HEK293 (cell line): ENCODE results near the gene IFNA7.

Experiments used
- CTCF ChIA-PET: fragments of 350-600 bp; formaldehyde crosslinking; extraction: SDS; loops from one replicate; lab custom pipeline; 2021; ENCODE audit warnings: antibody characterized with exemption; lab: Yijun Ruan, JAX
- POLR2A ChIA-PET: fragments of 300-600 bp; formaldehyde crosslinking; extraction: SDS; loops from one replicate; lab custom pipeline; 2020; ENCODE audit warnings: antibody characterized with exemption, inconsistent platforms; lab: Yijun Ruan, JAX
- H3K27ac ChIP-seq: fragments of 200-500 bp; sonication (Bioruptor generic); 2 replicates; pipeline ENCODE4 v1.5.1; 2014; ENCODE audit warnings: low read depth, low read length, control low read depth, inconsistent platforms; ENCODE audit errors: extremely low read depth
- H3K36me3 ChIP-seq, 2 experiments: fragments of 200-500 bp in 1 of 2; sonication (Bioruptor generic) in 1 of 2; 1 replicate in 1 of 2; 2 replicates in 1 of 2; pipeline ENCODE4 v1.5.1; 2014 to 2017; ENCODE audit warnings: inconsistent platforms in 2 of 2, low read length in 2 of 2; ENCODE audit not compliant: control insufficient read depth in 2 of 2, insufficient read depth in 1 of 2
- H3K4me1 ChIP-seq: fragments of 200-500 bp; sonication (Bioruptor generic); 2 replicates; pipeline ENCODE4 v1.5.1; 2014; ENCODE audit warnings: mild to moderate bottlenecking, low read length, inconsistent platforms; ENCODE audit not compliant: control insufficient read depth, insufficient read depth
- H3K4me3 ChIP-seq: 2 replicates; pipeline ENCODE4 v1.5.1; 2011; ENCODE audit warnings: low read depth, mild to moderate bottlenecking, control low read depth, low read length, moderate library complexity
- H3K9me3 ChIP-seq: fragments of 200-500 bp; sonication (Bioruptor generic); 2 replicates; pipeline ENCODE4 v1.5.1; 2014; ENCODE audit warnings: low read depth, low read length, inconsistent platforms; ENCODE audit not compliant: control insufficient read depth, insufficient read depth
- KLF16 ChIP-seq: fragments of 450-650 bp; formaldehyde crosslinking; IDR thresholded peaks from 2 replicates; pipeline ENCODE4 v1.5.1; 2017; ENCODE audit warnings: missing biosample characterization, missing genetic modification characterization
- KLF7 ChIP-seq: fragments of 450-650 bp; formaldehyde crosslinking; IDR thresholded peaks from 2 replicates; pipeline ENCODE4 v1.5.1; 2016; ENCODE audit warnings: missing biosample characterization, missing genetic modification characterization, borderline replicate concordance
- KLF8 ChIP-seq: fragments of 450-650 bp; formaldehyde crosslinking; IDR thresholded peaks from 2 replicates; pipeline ENCODE4 v1.5.1; 2016; ENCODE audit warnings: missing biosample characterization, missing genetic modification characterization
- MYNN ChIP-seq: fragments of 450-650 bp; formaldehyde crosslinking; IDR thresholded peaks from 2 replicates; pipeline ENCODE4 v1.5.1; 2016; ENCODE audit warnings: missing biosample characterization, missing genetic modification characterization, borderline replicate concordance
- TSHZ1 ChIP-seq: fragments of 450-650 bp; formaldehyde crosslinking; IDR thresholded peaks from 2 replicates; pipeline ENCODE4 v1.5.1; 2016; ENCODE audit warnings: missing biosample characterization, missing genetic modification characterization, borderline replicate concordance
- ZBTB17 ChIP-seq: fragments of 450-650 bp; formaldehyde crosslinking; IDR thresholded peaks from 2 replicates; pipeline ENCODE4 v1.5.1; 2016; ENCODE audit warnings: missing biosample characterization, missing genetic modification characterization
- ZBTB7A ChIP-seq: fragments of 450-650 bp; formaldehyde crosslinking; IDR thresholded peaks from 2 replicates; pipeline ENCODE4 v1.5.1; 2016; ENCODE audit warnings: low read depth, missing biosample characterization, missing genetic modification characterization
- ZFP3 ChIP-seq: fragments of 450-650 bp; formaldehyde crosslinking; IDR thresholded peaks from 2 replicates; pipeline ENCODE4 v1.5.1; 2016; ENCODE audit warnings: low read depth, missing biosample characterization, missing genetic modification characterization
- ZFP37 ChIP-seq: fragments of 450-650 bp; formaldehyde crosslinking; IDR thresholded peaks from 2 replicates; pipeline ENCODE4 v1.5.1; 2016; ENCODE audit warnings: missing biosample characterization, missing genetic modification characterization
- ZNF112 ChIP-seq: fragments of 450-650 bp; formaldehyde crosslinking; IDR thresholded peaks from 2 replicates; pipeline ENCODE4 v1.5.0; 2017; ENCODE audit warnings: missing biosample characterization, missing genetic modification characterization
- ZNF132 ChIP-seq: fragments of 450-650 bp; formaldehyde crosslinking; IDR thresholded peaks from 2 replicates; pipeline ENCODE4 v1.5.1; 2017; ENCODE audit warnings: missing biosample characterization, missing genetic modification characterization, borderline replicate concordance
- ZNF16 ChIP-seq: fragments of 450-650 bp; formaldehyde crosslinking; IDR thresholded peaks from 2 replicates; pipeline ENCODE4 v1.5.1; 2016; ENCODE audit warnings: low read depth, missing biosample characterization, missing genetic modification characterization
- ZNF184 ChIP-seq: fragments of 450-650 bp; IDR thresholded peaks from 2 replicates; pipeline ENCODE4 v1.5.1; 2018; ENCODE audit warnings: missing biosample characterization, mild to moderate bottlenecking, missing genetic modification characterization
- ZNF354C ChIP-seq: fragments of 450-650 bp; formaldehyde crosslinking; IDR thresholded peaks from 2 replicates; pipeline ENCODE4 v1.5.1; 2016; ENCODE audit warnings: missing biosample characterization, missing genetic modification characterization, low read depth, borderline replicate concordance
- ZNF366 ChIP-seq: fragments of 450-650 bp; formaldehyde crosslinking; conservative IDR thresholded peaks from 2 replicates; pipeline ENCODE4 v1.5.1; 2016; ENCODE audit warnings: missing biosample characterization, missing genetic modification characterization
- ZNF416 ChIP-seq: fragments of 450-650 bp; formaldehyde crosslinking; IDR thresholded peaks from 2 replicates; pipeline ENCODE4 v1.5.1; 2016; ENCODE audit warnings: missing biosample characterization, missing genetic modification characterization
- ZNF426 ChIP-seq: fragments of 450-650 bp; formaldehyde crosslinking; IDR thresholded peaks from 2 replicates; pipeline ENCODE4 v1.5.1; 2017; ENCODE audit warnings: missing biosample characterization, missing genetic modification characterization, mild to moderate bottlenecking, inconsistent platforms, moderate library complexity
- ZNF473 ChIP-seq: fragments of 450-650 bp; formaldehyde crosslinking; IDR thresholded peaks from 2 replicates; pipeline ENCODE4 v1.5.1; 2017; ENCODE audit warnings: missing biosample characterization, missing genetic modification characterization
- ZNF488 ChIP-seq: fragments of 450-650 bp; formaldehyde crosslinking; IDR thresholded peaks from 2 replicates; pipeline ENCODE4 v1.5.1; 2016; ENCODE audit warnings: missing biosample characterization, missing genetic modification characterization
- ZNF558 ChIP-seq: fragments of 450-650 bp; formaldehyde crosslinking; IDR thresholded peaks from 2 replicates; pipeline ENCODE4 v1.5.1; 2016; ENCODE audit warnings: missing biosample characterization, missing genetic modification characterization
- ZNF561 ChIP-seq: fragments of 450-650 bp; IDR thresholded peaks from 2 replicates; pipeline ENCODE4 v1.5.1; 2018; ENCODE audit warnings: missing biosample characterization, missing genetic modification characterization, borderline replicate concordance
- ZNF791 ChIP-seq: fragments of 450-650 bp; formaldehyde crosslinking; IDR thresholded peaks from 2 replicates; pipeline ENCODE4 v1.5.1; 2016; ENCODE audit warnings: missing biosample characterization, missing genetic modification characterization
- ZSCAN23 ChIP-seq: fragments of 450-650 bp; formaldehyde crosslinking; IDR thresholded peaks from 2 replicates; pipeline ENCODE4 v1.5.1; 2016; ENCODE audit warnings: missing biosample characterization, missing genetic modification characterization
- TF ChIP-seq, protein P1 (sequence below): fragments of 450-650 bp; formaldehyde crosslinking; IDR thresholded peaks from 2 replicates; pipeline ENCODE4 v1.5.1; 2017; ENCODE audit warnings: missing biosample characterization, mild to moderate bottlenecking, missing genetic modification characterization, moderate library complexity
- TF ChIP-seq, protein P2 (sequence below): fragments of 450-650 bp; formaldehyde crosslinking; IDR thresholded peaks from 2 replicates; pipeline ENCODE4 v1.5.1; 2016; ENCODE audit warnings: missing biosample characterization, missing genetic modification characterization, low read depth

IFNA7 gene

GRCh38 chr9:21234153-21234687 is 32.2 kb upstream of the IFNA7 start:
- POLR2A ChIA-PET: no interaction called here

DNA sequence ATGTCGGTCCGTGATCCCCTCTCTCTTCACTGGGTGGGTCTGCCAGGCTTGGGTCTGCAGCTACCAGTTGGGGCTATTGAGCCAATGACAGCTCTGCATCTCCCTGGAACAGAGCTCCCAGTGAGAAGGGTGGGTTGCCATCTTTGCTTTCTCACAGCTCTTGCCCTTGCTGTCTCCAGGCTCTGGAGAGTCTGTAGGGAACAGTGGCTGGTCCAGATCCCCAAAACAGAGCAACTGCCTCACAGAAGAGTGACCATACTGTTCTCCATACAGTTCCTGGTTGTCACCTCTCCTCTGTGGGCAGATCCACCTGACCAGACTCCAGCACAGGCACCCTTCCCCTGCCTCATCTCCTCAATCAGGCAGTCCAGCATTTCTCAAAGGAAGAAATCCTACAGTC is 31.3 kb upstream of the IFNA7 start:
- no peaks in the 10 kb centered on the region for H3K9me3 ChIP-seq
- no peak overlapping the region for H3K4me3 ChIP-seq
- H3K27ac ChIP-seq: no peak overlapping the region
- H3K36me3 ChIP-seq: no peaks in the 10 kb centered on the region
- CTCF ChIA-PET: interaction anchor here (1.0 to 1.3 kb wide), 2 partner anchors 19 to 223 kb away, joined by 3 read pairs; no protein-coding TSS in a partner anchor
- POLR2A ChIA-PET: no interaction called here
- no peaks in the 10 kb centered on the region for H3K4me1 ChIP-seq
- TF ChIP-seq, protein P1, sequence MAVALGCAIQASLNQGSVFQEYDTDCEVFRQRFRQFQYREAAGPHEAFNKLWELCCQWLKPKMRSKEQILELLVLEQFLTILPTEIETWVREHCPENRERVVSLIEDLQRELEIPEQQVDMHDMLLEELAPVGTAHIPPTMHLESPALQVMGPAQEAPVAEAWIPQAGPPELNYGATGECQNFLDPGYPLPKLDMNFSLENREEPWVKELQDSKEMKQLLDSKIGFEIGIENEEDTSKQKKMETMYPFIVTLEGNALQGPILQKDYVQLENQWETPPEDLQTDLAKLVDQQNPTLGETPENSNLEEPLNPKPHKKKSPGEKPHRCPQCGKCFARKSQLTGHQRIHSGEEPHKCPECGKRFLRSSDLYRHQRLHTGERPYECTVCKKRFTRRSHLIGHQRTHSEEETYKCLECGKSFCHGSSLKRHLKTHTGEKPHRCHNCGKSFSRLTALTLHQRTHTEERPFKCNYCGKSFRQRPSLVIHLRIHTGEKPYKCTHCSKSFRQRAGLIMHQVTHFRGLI (tag by site-specific recombination): no peak
- no peak for TF ChIP-seq ZNF558 (tag by site-specific recombination)
- no peak for TF ChIP-seq ZNF184
- TF ChIP-seq ZNF416 (tag by site-specific recombination): no peak
- TF ChIP-seq ZNF561: no peak
- TF ChIP-seq ZFP37 (tag by site-specific recombination): no peak
- no peak for TF ChIP-seq ZNF366 (tag by site-specific recombination)
- TF ChIP-seq ZNF354C (tag by site-specific recombination): no peak
- TF ChIP-seq KLF16: no peak
- no peak for TF ChIP-seq ZNF473 (tag by site-specific recombination)
- no peak for TF ChIP-seq ZNF16
- no peak for TF ChIP-seq KLF7 (tag by site-specific recombination)
- TF ChIP-seq ZNF112 (tag by site-specific recombination): no peak
- TF ChIP-seq ZBTB17 (tag by site-specific recombination): no peak
- no peak for TF ChIP-seq ZNF132 (tag by site-specific recombination)
- TF ChIP-seq ZNF791 (tag by site-specific recombination): no peak
- TF ChIP-seq, protein P2, sequence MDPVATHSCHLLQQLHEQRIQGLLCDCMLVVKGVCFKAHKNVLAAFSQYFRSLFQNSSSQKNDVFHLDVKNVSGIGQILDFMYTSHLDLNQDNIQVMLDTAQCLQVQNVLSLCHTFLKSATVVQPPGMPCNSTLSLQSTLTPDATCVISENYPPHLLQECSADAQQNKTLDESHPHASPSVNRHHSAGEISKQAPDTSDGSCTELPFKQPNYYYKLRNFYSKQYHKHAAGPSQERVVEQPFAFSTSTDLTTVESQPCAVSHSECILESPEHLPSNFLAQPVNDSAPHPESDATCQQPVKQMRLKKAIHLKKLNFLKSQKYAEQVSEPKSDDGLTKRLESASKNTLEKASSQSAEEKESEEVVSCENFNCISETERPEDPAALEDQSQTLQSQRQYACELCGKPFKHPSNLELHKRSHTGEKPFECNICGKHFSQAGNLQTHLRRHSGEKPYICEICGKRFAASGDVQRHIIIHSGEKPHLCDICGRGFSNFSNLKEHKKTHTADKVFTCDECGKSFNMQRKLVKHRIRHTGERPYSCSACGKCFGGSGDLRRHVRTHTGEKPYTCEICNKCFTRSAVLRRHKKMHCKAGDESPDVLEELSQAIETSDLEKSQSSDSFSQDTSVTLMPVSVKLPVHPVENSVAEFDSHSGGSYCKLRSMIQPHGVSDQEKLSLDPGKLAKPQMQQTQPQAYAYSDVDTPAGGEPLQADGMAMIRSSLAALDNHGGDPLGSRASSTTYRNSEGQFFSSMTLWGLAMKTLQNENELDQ (tag by site-specific recombination): no peak
- TF ChIP-seq ZBTB7A (tag by site-specific recombination): no peak

More at GRCh38 chr9:21234153-21234687, 32.2 kb upstream of the IFNA7 start:
- TF ChIP-seq ZFP3 (tag by site-specific recombination): no peak
- TF ChIP-seq ZSCAN23 (tag by site-specific recombination): no peak
- no peak for TF ChIP-seq ZNF426
- TF ChIP-seq TSHZ1 (tag by site-specific recombination): no peak
- no peak for TF ChIP-seq KLF8
- TF ChIP-seq MYNN (tag by site-specific recombination): no peak
- no peak for TF ChIP-seq ZNF473 (tag by site-specific recombination)
- TF ChIP-seq ZNF488 (tag by site-specific recombination): no peak
- CTCF ChIA-PET: interaction anchor here (0.6 to 2.7 kb wide), 8 partner anchors 17 to 772 kb away, joined by 3 to 24 read pairs (median 6); partner anchors contain the start of gene IFNA16
- H3K4me3 ChIP-seq: no peak overlapping the region
- no peaks in the 10 kb centered on the region for H3K4me1 ChIP-seq
- H3K9me3 ChIP-seq: no peaks in the 10 kb centered on the region
- H3K36me3 ChIP-seq: no peaks in the 10 kb centered on the region
- H3K27ac ChIP-seq: no peak overlapping the region
